HEK293 (cell line): ENCODE results near the gene DNMT1.

Experiments used
- FEZF1 ChIP-seq: fragments of 450-650 bp; formaldehyde crosslinking; IDR thresholded peaks from 2 replicates; pipeline ENCODE4 v1.5.1; 2016; ENCODE audit warnings: missing biosample characterization, missing genetic modification characterization
- GLIS2 ChIP-seq: fragments of 450-650 bp; formaldehyde crosslinking; IDR thresholded peaks from 2 replicates; pipeline ENCODE4 v1.5.1; 2016; ENCODE audit warnings: missing biosample characterization, missing genetic modification characterization
- KLF1 ChIP-seq: fragments of 450-650 bp; formaldehyde crosslinking; IDR thresholded peaks from 2 replicates; pipeline ENCODE4 v1.5.1; 2016; ENCODE audit warnings: missing biosample characterization, missing genetic modification characterization
- MYNN ChIP-seq: fragments of 450-650 bp; formaldehyde crosslinking; IDR thresholded peaks from 2 replicates; pipeline ENCODE4 v1.5.1; 2016; ENCODE audit warnings: missing biosample characterization, missing genetic modification characterization, borderline replicate concordance
- PRDM1 ChIP-seq: fragments of 450-650 bp; formaldehyde crosslinking; IDR thresholded peaks from 2 replicates; pipeline ENCODE4; 2016; ENCODE audit warnings: missing biosample characterization, missing genetic modification characterization
- RBAK ChIP-seq: fragments of 450-650 bp; formaldehyde crosslinking; IDR thresholded peaks from 2 replicates; pipeline ENCODE4 v1.5.1; 2016; ENCODE audit warnings: missing biosample characterization, missing genetic modification characterization
- SCRT2 ChIP-seq: fragments of 450-650 bp; formaldehyde crosslinking; IDR thresholded peaks from 2 replicates; pipeline ENCODE4 v1.5.1; 2016; ENCODE audit warnings: missing biosample characterization, missing genetic modification characterization
- SETDB1 ChIP-seq: IDR thresholded peaks from one replicate; pipeline ENCODE4 v1.6.1; 2017; ENCODE audit warnings: mild to moderate bottlenecking, low read length, moderate library complexity, mixed read lengths; ENCODE audit not compliant: insufficient read length
- SP2 ChIP-seq: fragments of 450-650 bp; formaldehyde crosslinking; IDR thresholded peaks from 2 replicates; pipeline ENCODE4 v1.5.1; 2016; ENCODE audit warnings: missing biosample characterization, missing genetic modification characterization
- SP3 ChIP-seq: fragments of 450-650 bp; formaldehyde crosslinking; IDR thresholded peaks from 2 replicates; pipeline ENCODE4 v1.5.1; 2016; ENCODE audit warnings: missing biosample characterization, missing genetic modification characterization
- TRIM28 ChIP-seq: IDR thresholded peaks from 2 replicates; pipeline ENCODE4 v1.6.1; 2011; ENCODE audit warnings: low read length, control low read depth, borderline replicate concordance
- ZBTB21 ChIP-seq: fragments of 450-650 bp; formaldehyde crosslinking; IDR thresholded peaks from 2 replicates; pipeline ENCODE4 v1.5.1; 2017; ENCODE audit warnings: missing biosample characterization, missing genetic modification characterization
- ZBTB48 ChIP-seq: fragments of 450-650 bp; formaldehyde crosslinking; IDR thresholded peaks from 2 replicates; pipeline ENCODE4 v1.5.1; 2016; ENCODE audit warnings: missing biosample characterization, missing genetic modification characterization
- ZBTB8A ChIP-seq: fragments of 450-650 bp; formaldehyde crosslinking; IDR thresholded peaks from 2 replicates; pipeline ENCODE4 v1.5.1; 2016; ENCODE audit warnings: missing biosample characterization, missing genetic modification characterization
- ZFP69B ChIP-seq: fragments of 450-650 bp; formaldehyde crosslinking; IDR thresholded peaks from 2 replicates; pipeline ENCODE4 v1.5.1; 2016; ENCODE audit warnings: missing biosample characterization, missing genetic modification characterization
- ZNF132 ChIP-seq: fragments of 450-650 bp; formaldehyde crosslinking; IDR thresholded peaks from 2 replicates; pipeline ENCODE4 v1.5.1; 2017; ENCODE audit warnings: missing biosample characterization, missing genetic modification characterization, borderline replicate concordance
- ZNF18 ChIP-seq: fragments of 450-650 bp; formaldehyde crosslinking; IDR thresholded peaks from 2 replicates; pipeline ENCODE4 v1.5.1; 2016; ENCODE audit warnings: missing biosample characterization, missing genetic modification characterization
- ZNF266 ChIP-seq: fragments of 450-650 bp; formaldehyde crosslinking; IDR thresholded peaks from 2 replicates; pipeline ENCODE4 v1.5.1; 2016; ENCODE audit warnings: missing biosample characterization, missing genetic modification characterization, low read depth
- ZNF354C ChIP-seq: fragments of 450-650 bp; formaldehyde crosslinking; IDR thresholded peaks from 2 replicates; pipeline ENCODE4 v1.5.1; 2016; ENCODE audit warnings: missing biosample characterization, missing genetic modification characterization, low read depth, borderline replicate concordance
- ZNF362 ChIP-seq: fragments of 450-650 bp; formaldehyde crosslinking; IDR thresholded peaks from 2 replicates; pipeline ENCODE4 v1.5.1; 2016; ENCODE audit warnings: missing biosample characterization, missing genetic modification characterization
- ZNF423 ChIP-seq: fragments of 450-650 bp; formaldehyde crosslinking; IDR thresholded peaks from 2 replicates; pipeline ENCODE4 v1.5.1; 2016; ENCODE audit warnings: missing biosample characterization, missing genetic modification characterization
- ZNF521 ChIP-seq: fragments of 450-650 bp; formaldehyde crosslinking; IDR thresholded peaks from 2 replicates; pipeline ENCODE4 v1.5.1; 2017; ENCODE audit warnings: missing biosample characterization, mild to moderate bottlenecking, missing genetic modification characterization
- ZNF585B ChIP-seq: fragments of 450-650 bp; formaldehyde crosslinking; IDR thresholded peaks from 2 replicates; pipeline ENCODE4 v1.5.1; 2016; ENCODE audit warnings: missing biosample characterization, missing genetic modification characterization
- TF ChIP-seq, protein P1 (sequence below): fragments of 450-650 bp; formaldehyde crosslinking; IDR thresholded peaks from 2 replicates; pipeline ENCODE4 v1.5.1; 2017; ENCODE audit warnings: missing biosample characterization, missing genetic modification characterization
- TF ChIP-seq, protein P2 (sequence below): IDR thresholded peaks from 2 replicates; pipeline ENCODE4 v1.6.1; 2011; ENCODE audit warnings: mild to moderate bottlenecking, low read depth, low read length, borderline replicate concordance
- TF ChIP-seq, protein P3 (sequence below): fragments of 450-650 bp; formaldehyde crosslinking; IDR thresholded peaks from 2 replicates; pipeline ENCODE4 v1.5.1; 2016; ENCODE audit warnings: missing biosample characterization, missing genetic modification characterization
- TF ChIP-seq, protein P4 (sequence below): fragments of 450-650 bp; formaldehyde crosslinking; conservative IDR thresholded peaks from 2 replicates; pipeline ENCODE4 v1.5.1; 2016; ENCODE audit warnings: low read depth, missing biosample characterization, missing genetic modification characterization

Gene DNMT1

GRCh38 chr19:10112895-10113591 lies 81.7 kb downstream of the DNMT1 start (continued):
- TF ChIP-seq GLIS2 (tag by site-specific recombination), result peak; percentile 86
- TF ChIP-seq, protein P1, sequence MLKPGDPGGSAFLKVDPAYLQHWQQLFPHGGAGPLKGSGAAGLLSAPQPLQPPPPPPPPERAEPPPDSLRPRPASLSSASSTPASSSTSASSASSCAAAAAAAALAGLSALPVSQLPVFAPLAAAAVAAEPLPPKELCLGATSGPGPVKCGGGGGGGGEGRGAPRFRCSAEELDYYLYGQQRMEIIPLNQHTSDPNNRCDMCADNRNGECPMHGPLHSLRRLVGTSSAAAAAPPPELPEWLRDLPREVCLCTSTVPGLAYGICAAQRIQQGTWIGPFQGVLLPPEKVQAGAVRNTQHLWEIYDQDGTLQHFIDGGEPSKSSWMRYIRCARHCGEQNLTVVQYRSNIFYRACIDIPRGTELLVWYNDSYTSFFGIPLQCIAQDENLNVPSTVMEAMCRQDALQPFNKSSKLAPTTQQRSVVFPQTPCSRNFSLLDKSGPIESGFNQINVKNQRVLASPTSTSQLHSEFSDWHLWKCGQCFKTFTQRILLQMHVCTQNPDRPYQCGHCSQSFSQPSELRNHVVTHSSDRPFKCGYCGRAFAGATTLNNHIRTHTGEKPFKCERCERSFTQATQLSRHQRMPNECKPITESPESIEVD (tag by site-specific recombination), result no peak
- no peak for TF ChIP-seq ZBTB48
- TF ChIP-seq FEZF1 (tag by site-specific recombination), result no peak
- no peak for TF ChIP-seq SCRT2 (tag by site-specific recombination)
- no peak for TF ChIP-seq ZNF354C (tag by site-specific recombination)
- TF ChIP-seq ZFP69B, result no peak
- TF ChIP-seq, protein P2, sequence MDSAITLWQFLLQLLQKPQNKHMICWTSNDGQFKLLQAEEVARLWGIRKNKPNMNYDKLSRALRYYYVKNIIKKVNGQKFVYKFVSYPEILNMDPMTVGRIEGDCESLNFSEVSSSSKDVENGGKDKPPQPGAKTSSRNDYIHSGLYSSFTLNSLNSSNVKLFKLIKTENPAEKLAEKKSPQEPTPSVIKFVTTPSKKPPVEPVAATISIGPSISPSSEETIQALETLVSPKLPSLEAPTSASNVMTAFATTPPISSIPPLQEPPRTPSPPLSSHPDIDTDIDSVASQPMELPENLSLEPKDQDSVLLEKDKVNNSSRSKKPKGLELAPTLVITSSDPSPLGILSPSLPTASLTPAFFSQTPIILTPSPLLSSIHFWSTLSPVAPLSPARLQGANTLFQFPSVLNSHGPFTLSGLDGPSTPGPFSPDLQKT, result no peak
- no peak for TF ChIP-seq MYNN
- TF ChIP-seq ZNF18 (tag by site-specific recombination), result peak; percentile 83; the same call in 1 of the 2 replicates
- no peak for TF ChIP-seq TRIM28
- no peak for TF ChIP-seq ZNF585B (tag by site-specific recombination)
- TF ChIP-seq ZNF266 (tag by site-specific recombination), result no peak
- TF ChIP-seq ZNF132 (tag by site-specific recombination), result no peak
- TF ChIP-seq, protein P3, sequence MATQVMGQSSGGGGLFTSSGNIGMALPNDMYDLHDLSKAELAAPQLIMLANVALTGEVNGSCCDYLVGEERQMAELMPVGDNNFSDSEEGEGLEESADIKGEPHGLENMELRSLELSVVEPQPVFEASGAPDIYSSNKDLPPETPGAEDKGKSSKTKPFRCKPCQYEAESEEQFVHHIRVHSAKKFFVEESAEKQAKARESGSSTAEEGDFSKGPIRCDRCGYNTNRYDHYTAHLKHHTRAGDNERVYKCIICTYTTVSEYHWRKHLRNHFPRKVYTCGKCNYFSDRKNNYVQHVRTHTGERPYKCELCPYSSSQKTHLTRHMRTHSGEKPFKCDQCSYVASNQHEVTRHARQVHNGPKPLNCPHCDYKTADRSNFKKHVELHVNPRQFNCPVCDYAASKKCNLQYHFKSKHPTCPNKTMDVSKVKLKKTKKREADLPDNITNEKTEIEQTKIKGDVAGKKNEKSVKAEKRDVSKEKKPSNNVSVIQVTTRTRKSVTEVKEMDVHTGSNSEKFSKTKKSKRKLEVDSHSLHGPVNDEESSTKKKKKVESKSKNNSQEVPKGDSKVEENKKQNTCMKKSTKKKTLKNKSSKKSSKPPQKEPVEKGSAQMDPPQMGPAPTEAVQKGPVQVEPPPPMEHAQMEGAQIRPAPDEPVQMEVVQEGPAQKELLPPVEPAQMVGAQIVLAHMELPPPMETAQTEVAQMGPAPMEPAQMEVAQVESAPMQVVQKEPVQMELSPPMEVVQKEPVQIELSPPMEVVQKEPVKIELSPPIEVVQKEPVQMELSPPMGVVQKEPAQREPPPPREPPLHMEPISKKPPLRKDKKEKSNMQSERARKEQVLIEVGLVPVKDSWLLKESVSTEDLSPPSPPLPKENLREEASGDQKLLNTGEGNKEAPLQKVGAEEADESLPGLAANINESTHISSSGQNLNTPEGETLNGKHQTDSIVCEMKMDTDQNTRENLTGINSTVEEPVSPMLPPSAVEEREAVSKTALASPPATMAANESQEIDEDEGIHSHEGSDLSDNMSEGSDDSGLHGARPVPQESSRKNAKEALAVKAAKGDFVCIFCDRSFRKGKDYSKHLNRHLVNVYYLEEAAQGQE (tag by site-specific recombination), result no peak
- TF ChIP-seq, protein P4, sequence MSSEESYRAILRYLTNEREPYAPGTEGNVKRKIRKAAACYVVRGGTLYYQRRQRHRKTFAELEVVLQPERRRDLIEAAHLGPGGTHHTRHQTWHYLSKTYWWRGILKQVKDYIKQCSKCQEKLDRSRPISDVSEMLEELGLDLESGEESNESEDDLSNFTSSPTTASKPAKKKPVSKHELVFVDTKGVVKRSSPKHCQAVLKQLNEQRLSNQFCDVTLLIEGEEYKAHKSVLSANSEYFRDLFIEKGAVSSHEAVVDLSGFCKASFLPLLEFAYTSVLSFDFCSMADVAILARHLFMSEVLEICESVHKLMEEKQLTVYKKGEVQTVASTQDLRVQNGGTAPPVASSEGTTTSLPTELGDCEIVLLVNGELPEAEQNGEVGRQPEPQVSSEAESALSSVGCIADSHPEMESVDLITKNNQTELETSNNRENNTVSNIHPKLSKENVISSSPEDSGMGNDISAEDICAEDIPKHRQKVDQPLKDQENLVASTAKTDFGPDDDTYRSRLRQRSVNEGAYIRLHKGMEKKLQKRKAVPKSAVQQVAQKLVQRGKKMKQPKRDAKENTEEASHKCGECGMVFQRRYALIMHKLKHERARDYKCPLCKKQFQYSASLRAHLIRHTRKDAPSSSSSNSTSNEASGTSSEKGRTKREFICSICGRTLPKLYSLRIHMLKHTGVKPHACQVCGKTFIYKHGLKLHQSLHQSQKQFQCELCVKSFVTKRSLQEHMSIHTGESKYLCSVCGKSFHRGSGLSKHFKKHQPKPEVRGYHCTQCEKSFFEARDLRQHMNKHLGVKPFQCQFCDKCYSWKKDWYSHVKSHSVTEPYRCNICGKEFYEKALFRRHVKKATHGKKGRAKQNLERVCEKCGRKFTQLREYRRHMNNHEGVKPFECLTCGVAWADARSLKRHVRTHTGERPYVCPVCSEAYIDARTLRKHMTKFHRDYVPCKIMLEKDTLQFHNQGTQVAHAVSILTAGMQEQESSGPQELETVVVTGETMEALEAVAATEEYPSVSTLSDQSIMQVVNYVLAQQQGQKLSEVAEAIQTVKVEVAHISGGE (tag by site-specific recombination), result no peak
- no peak for TF ChIP-seq SETDB1
- TF ChIP-seq PRDM1 (tag by site-specific recombination), result peak; percentile 6; the same call in 1 of the 2 replicates
- no peak for TF ChIP-seq ZNF423 (tag by site-specific recombination)
- peak; percentile 77; the same call in 1 of the 2 replicates for TF ChIP-seq ZNF362 (tag by site-specific recombination)
- no peak for TF ChIP-seq SP3 (tag by site-specific recombination)
- TF ChIP-seq KLF1 (tag by site-specific recombination), result peak; percentile 48; the same call in 1 of the 2 replicates
- TF ChIP-seq RBAK (tag by site-specific recombination), result no peak
- no peak for TF ChIP-seq ZBTB8A (tag by site-specific recombination)
- no peak for TF ChIP-seq SP2 (tag by site-specific recombination)
- no peak for TF ChIP-seq ZBTB21 (tag by site-specific recombination)
- no peak for TF ChIP-seq ZNF521 (tag by site-specific recombination)
